DND-41 (cell line): ENCODE results near the gene UGT1A4.

Experiments used
- ATAC-seq: fragments of 200-7000 bp; cut with Tn5 transposase; 3 replicates; pipeline ENCODE4 v1.9.1; 2021; ENCODE audit warnings: low read depth; ENCODE audit not compliant: insufficient read depth
- DNase-seq: peaks from one replicate; pipeline ENCODE4 v3.0.0-alpha.2; 2020
- H2AFZ ChIP-seq: 2 replicates; pipeline ENCODE4 v1.6.0; 2012; ENCODE audit warnings: low read depth, low read length
- H3K27ac ChIP-seq: 2 replicates; pipeline ENCODE4 v1.5.1; 2012; ENCODE audit warnings: low read length, inconsistent platforms
- H3K27me3 ChIP-seq: fragments of 200-600 bp; sonication (generic); 2 replicates; pipeline ENCODE4 v1.6.0; 2012; ENCODE audit warnings: low read length, mild to moderate bottlenecking, inconsistent platforms; ENCODE audit not compliant: insufficient read depth, poor library complexity
- H3K36me3 ChIP-seq: 2 replicates; pipeline ENCODE4 v1.5.1; 2012; ENCODE audit warnings: low read length, inconsistent platforms; ENCODE audit not compliant: insufficient read depth
- H3K4me1 ChIP-seq: 2 replicates; pipeline ENCODE4 v1.5.1; 2012; ENCODE audit warnings: mild to moderate bottlenecking, low read length; ENCODE audit not compliant: insufficient read depth
- H3K4me2 ChIP-seq: 2 replicates; pipeline ENCODE4 v1.6.0; 2012; ENCODE audit warnings: mild to moderate bottlenecking, moderate library complexity, low read length, inconsistent platforms; ENCODE audit not compliant: insufficient read depth
- H3K4me3 ChIP-seq, 2 experiments: fragments of 200-600 bp in 1 of 2; shearing (Covaris generic) in 1 of 2; 2 replicates each; pipeline ENCODE4 v1.5.1; 2012 to 2016; ENCODE audit warnings: inconsistent platforms in 2 of 2, low read length in 2 of 2, mild to moderate bottlenecking in 2 of 2, low read depth in 1 of 2, moderate library complexity in 1 of 2
- H3K79me2 ChIP-seq: 2 replicates; pipeline ENCODE4 v1.6.0; 2012; ENCODE audit warnings: low read length, inconsistent platforms; ENCODE audit not compliant: insufficient read depth
- H3K9ac ChIP-seq: 2 replicates; pipeline ENCODE4 v1.6.0; 2012; ENCODE audit warnings: low read depth, mild to moderate bottlenecking, inconsistent platforms, low read length, moderate library complexity
- H3K9me3 ChIP-seq: 2 replicates; pipeline ENCODE4 v1.5.1; 2012; ENCODE audit warnings: low read length, moderate library complexity, mild to moderate bottlenecking, inconsistent platforms; ENCODE audit not compliant: insufficient read depth, severe bottlenecking
- H4K20me1 ChIP-seq: 2 replicates; pipeline ENCODE4 v1.6.0; 2012; ENCODE audit warnings: low read length; ENCODE audit not compliant: insufficient read depth
- EZH2 ChIP-seq: IDR thresholded peaks from 3 replicates; pipeline ENCODE4 v1.6.1; 2012; ENCODE audit warnings: borderline replicate concordance, low read depth, mild to moderate bottlenecking, moderate library complexity, low read length, inconsistent platforms; ENCODE audit not compliant: severe bottlenecking
- TF ChIP-seq, protein P1 (sequence below): IDR thresholded peaks from 2 replicates; pipeline ENCODE4 v1.5.1; 2012; ENCODE audit warnings: borderline replicate concordance, low read length, moderate library complexity, mild to moderate bottlenecking; ENCODE audit not compliant: poor library complexity, severe bottlenecking; ENCODE audit errors: extremely low read depth

Gene UGT1A4

DNA sequence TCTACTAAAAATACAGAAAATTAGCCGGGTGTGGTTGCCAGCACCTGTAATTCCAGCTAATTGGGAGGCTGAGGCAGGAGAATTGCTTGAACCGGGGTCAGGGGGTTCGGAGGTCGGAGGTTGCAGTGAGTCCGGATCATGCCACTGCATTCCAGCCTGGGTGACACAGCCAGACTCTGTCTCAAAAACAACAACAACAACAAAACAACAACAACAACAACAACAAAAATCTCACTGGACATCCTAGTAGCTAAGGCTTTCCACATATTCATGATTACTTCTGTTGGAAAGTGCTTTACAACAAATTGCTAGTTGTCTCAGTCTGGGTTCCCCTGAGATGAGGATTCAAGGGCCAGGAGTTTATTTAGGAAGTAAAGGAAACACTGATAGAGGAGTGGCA is 55.3 kb downstream of the UGT1A4 start:
- Histone ChIP-seq H3K36me3 (no peaks in the 10 kb centered on the region), H4K20me1 (no peaks in the 10 kb centered on the region), H3K79me2 (no peaks in the 10 kb centered on the region), H3K9me3 (no peaks in the 10 kb centered on the region), H3K27ac (no peak overlapping the region), H3K4me2 (no peak overlapping the region), H3K4me3 (no peak overlapping the region), H3K27me3 (no peaks in the 10 kb centered on the region), H2AFZ (no peak overlapping the region), H3K9ac (no peak overlapping the region), H3K4me1 (no peaks in the 10 kb centered on the region)
- TF ChIP-seq, protein P1, sequence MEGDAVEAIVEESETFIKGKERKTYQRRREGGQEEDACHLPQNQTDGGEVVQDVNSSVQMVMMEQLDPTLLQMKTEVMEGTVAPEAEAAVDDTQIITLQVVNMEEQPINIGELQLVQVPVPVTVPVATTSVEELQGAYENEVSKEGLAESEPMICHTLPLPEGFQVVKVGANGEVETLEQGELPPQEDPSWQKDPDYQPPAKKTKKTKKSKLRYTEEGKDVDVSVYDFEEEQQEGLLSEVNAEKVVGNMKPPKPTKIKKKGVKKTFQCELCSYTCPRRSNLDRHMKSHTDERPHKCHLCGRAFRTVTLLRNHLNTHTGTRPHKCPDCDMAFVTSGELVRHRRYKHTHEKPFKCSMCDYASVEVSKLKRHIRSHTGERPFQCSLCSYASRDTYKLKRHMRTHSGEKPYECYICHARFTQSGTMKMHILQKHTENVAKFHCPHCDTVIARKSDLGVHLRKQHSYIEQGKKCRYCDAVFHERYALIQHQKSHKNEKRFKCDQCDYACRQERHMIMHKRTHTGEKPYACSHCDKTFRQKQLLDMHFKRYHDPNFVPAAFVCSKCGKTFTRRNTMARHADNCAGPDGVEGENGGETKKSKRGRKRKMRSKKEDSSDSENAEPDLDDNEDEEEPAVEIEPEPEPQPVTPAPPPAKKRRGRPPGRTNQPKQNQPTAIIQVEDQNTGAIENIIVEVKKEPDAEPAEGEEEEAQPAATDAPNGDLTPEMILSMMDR = no peak
- no peak for TF ChIP-seq EZH2
- DNase-seq (no peak), ATAC-seq (no peak)

DNA sequence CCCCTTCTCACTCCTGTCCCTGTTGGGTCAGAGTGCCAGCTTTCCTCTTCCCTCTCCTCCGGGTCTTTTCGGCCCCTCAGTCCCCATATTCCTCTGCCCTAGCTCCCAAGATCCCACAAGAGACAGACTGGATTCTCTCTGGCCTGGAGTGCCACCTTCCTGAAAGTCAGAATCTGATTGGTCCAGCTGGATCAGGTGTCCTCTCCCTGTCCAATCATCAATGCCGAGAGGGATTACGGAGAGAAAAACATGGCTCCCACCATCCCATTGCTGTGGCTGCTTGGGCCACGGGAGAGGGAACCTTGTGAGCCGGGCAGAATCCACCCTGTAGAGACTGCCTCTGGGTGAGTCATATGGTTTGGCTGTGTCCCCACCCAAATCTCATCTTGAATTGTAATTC is 56.9 kb downstream of the UGT1A4 start:
- no peak overlapping the region for H3K4me2 ChIP-seq
- H3K9me3 ChIP-seq = no peaks in the 10 kb centered on the region
- H3K9ac ChIP-seq = no peak overlapping the region
- no peak for DNase-seq
- H3K4me3 ChIP-seq = no peak overlapping the region
- TF ChIP-seq, protein P1 = no peak
- TF ChIP-seq EZH2 = no peak
- H2AFZ ChIP-seq = no peak overlapping the region
- H3K79me2 ChIP-seq = no peaks in the 10 kb centered on the region
- H3K4me1 ChIP-seq = no peaks in the 10 kb centered on the region
- H4K20me1 ChIP-seq = no peaks in the 10 kb centered on the region
- no peak overlapping the region for H3K27ac ChIP-seq
- no peak for ATAC-seq
- no peaks in the 10 kb centered on the region for H3K36me3 ChIP-seq
- H3K27me3 ChIP-seq = no peaks in the 10 kb centered on the region

DNA sequence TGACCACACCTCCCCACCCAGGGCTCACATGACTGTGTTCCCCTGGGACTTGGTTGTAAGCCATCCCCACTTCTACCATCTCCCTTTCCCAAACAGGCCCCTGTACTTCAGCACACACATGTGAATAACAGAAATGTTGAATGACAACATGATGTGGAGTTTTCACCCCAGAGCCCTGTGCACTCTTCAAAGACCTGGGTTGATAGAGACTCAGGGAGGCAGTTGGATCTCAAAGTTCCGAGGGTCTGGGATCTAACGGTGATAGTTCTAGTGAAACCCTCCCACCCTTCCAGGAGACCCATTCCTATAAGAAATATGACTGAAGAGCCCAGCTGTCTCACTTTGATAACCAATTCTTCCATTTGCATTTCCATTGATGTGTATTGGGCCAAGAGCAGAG is 59.5 kb downstream of the UGT1A4 start, which contains the start of gene MROH2A:
MROH2A (plus strand) TSS at position 301 of the 400 bp plus-strand sequence. CDS start 1,029 bp downstream, outside the sequence.
- Histone ChIP-seq H3K79me2 (no peaks in the 10 kb centered on the region), H3K27me3 (no peaks in the 10 kb centered on the region), H3K9ac (no peak within 1 kb of the TSS), H3K4me2 (no peak within 1 kb of the TSS), H3K36me3 (no peaks in the 10 kb centered on the region), H2AFZ (no peak within 1 kb of the TSS), H3K9me3 (no peaks in the 10 kb centered on the region), H3K4me1 (no peaks in the 10 kb centered on the region), H4K20me1 (no peaks in the 10 kb centered on the region), H3K4me3 (no peak within 1 kb of the TSS), H3K27ac (no peak within 1 kb of the TSS)
- ATAC-seq (no peak), DNase-seq (no peak)
- TF ChIP-seq, protein P1 = no peak
- no peak for TF ChIP-seq EZH2

DNA sequence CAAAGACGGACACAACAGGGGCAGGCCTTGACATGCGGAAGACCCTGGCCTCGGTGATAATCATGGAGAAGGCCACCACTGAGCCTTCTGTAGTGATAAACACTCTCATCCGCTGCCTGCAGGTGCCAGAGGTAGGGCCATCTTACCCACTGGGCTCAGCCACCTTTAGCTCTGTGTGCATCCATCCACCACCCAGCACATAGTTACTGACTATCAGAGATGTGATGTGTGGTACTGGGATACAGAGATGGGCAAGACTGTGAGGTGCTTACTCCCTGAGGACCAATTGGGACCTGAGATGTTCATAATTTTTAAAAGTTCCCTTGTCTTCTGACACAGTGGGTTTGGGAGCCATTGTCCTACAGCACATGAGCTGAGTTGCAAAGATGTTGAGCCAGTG is 61.2 kb downstream of the UGT1A4 start:
- no peak overlapping the region for H3K9ac ChIP-seq
- H2AFZ ChIP-seq = no peak overlapping the region
- no peak overlapping the region for H3K4me2 ChIP-seq
- DNase-seq (no peak), ATAC-seq (no peak)
- no peaks in the 10 kb centered on the region for H3K27me3 ChIP-seq
- H3K36me3 ChIP-seq = no peaks in the 10 kb centered on the region
- no peaks in the 10 kb centered on the region for H3K79me2 ChIP-seq
- H3K9me3 ChIP-seq = no peaks in the 10 kb centered on the region
- no peaks in the 10 kb centered on the region for H4K20me1 ChIP-seq
- no peaks in the 10 kb centered on the region for H3K4me1 ChIP-seq
- H3K27ac ChIP-seq = no peak overlapping the region
- no peak overlapping the region for H3K4me3 ChIP-seq
- no peak for TF ChIP-seq EZH2
- TF ChIP-seq, protein P1 = no peak
